GM19193 (cell line): Measurements from ENCODE around the gene STK10.

ENCODE experiments used
- POLR2A ChIP-seq: IDR thresholded peaks from 4 replicates; pipeline ENCODE4 v1.6.1; 2011; ENCODE audit not compliant: insufficient read depth, insufficient read length; ENCODE audit errors: extremely low read depth

Gene STK10

DNA sequence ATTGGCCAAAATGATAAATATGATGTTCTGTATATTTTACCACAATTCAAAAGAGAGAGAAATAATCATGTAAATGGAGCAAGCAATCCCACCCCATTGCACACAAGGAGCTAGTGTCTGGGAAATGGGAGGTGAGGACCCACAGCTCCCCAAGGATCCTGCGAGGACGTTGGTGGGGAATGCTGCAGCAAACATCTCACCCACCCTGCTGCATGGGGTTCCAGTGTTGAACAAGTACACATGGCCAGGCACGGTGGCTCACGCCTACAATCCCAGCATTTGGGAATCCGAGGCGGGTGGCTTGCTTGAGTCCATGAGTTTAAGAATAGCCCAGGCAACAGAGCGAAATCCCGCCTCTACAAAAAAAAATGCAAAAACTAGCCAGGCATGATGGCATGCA lies 29.0 kb downstream of the STK10 start:
- no peak for TF ChIP-seq POLR2A

- TF ChIP-seq POLR2A = no peak
These were observed 31.5 kb downstream of the STK10 start for GRCh38 chr5:172156541-172156994.

- no peak for TF ChIP-seq POLR2A
These were observed 34.3 kb downstream of the STK10 start for GRCh38 chr5:172153695-172154094.

GRCh38 chr5:172151661-172152210 lies 36.3 kb downstream of the STK10 start:
- TF ChIP-seq POLR2A = no peak

GRCh38 chr5:172150514-172151425 lies 37.3 kb downstream of the STK10 start:
- TF ChIP-seq POLR2A = no peak

DNA sequence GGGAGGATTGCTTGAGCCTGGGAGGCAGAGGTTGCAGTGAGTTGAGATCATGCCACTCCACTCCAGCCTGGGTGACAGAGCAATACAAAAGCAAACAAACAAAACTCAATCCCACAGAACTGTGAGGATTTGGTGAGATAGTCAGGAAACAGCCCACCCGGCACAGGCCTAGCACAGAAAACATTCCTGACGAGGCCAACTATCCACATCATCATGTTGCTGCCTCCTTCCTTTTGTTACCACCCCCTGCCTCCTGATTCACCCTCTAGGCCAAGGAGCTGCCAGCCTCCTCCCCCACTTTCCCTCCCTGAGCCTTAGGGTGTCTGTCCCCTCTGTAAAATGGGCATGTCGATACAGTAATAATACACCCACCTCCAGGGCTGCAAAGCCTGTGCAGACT lies 39.0 kb downstream of the STK10 start:
- TF ChIP-seq POLR2A = no peak

GRCh38 chr5:172148381-172148780 lies 39.6 kb downstream of the STK10 start:
- no peak for TF ChIP-seq POLR2A

DNA sequence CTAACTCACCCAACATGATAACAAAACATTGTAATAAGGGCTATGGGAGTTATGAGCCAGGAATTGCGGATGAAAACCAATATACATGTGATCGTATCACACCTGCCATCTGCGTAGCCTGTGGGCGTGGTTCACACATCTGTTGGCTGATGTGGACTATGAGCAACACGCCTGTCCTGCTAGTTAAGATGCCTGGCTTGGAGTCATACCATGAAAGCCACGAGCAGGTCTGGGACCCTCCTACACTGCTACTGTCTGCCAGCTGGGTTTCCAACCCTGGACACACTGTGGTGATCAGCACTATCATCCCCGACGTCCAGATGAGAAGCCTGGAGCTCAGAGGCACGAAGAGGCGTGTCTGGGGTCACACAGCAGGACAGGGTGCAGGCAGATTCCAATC lies 40.2 kb downstream of the STK10 start:
- no peak for TF ChIP-seq POLR2A

- no peak for TF ChIP-seq POLR2A
These were observed 41.3 kb downstream of the STK10 start for GRCh38 chr5:172146748-172147092.

- TF ChIP-seq POLR2A = no peak
These were observed 41.9 kb downstream of the STK10 start for GRCh38 chr5:172145870-172146747.

DNA sequence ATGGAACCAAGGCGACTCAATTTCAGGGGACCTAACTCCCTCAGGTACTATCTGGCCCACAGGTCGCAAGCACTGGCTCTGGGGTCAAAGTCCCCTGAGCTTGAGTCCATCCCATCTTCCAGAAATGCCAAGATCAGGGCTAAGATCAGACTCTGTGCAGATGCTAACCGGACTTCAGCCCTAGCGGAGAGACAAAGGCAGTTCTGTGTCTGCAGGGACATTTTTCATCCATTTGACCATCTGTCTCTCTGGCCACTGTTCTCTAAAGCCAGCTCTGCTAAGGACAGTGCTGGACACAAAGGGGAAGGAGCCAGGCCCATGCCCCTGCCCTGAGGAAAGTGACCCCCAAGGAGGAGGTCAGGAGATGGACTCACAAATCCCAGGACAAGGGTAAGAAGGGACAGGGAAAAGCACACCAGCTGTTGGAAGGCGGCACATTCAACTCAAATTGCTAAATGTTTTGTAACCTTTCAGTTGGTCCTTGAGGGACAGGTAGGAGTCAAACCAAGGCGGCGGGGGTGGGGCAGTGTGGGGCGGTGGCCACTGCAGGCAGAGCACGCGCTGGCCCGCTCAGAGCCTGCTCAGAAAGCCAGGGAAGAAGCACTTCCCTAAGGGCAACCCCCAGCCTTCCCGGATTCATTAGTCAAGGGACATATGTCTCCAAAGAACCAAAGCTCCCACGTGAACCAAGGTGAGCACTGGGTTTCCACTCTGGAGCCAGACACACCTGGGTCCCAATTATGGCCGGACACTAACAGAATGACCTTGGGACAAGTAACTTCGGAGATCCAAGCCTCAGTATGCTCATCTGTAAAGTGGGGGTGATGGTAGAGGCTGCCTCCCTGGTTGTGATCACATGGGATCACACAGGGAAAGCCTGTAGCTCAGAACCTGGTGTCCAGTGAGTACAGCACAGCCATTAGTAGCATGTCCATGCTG lies 42.8 kb downstream of the STK10 start:
- no peak for TF ChIP-seq POLR2A

GRCh38 chr5:172144291-172144815 lies 43.7 kb downstream of the STK10 start:
- no peak for TF ChIP-seq POLR2A

GRCh38 chr5:172143875-172144274 lies 44.1 kb downstream of the STK10 start:
- TF ChIP-seq POLR2A = no peak

DNA sequence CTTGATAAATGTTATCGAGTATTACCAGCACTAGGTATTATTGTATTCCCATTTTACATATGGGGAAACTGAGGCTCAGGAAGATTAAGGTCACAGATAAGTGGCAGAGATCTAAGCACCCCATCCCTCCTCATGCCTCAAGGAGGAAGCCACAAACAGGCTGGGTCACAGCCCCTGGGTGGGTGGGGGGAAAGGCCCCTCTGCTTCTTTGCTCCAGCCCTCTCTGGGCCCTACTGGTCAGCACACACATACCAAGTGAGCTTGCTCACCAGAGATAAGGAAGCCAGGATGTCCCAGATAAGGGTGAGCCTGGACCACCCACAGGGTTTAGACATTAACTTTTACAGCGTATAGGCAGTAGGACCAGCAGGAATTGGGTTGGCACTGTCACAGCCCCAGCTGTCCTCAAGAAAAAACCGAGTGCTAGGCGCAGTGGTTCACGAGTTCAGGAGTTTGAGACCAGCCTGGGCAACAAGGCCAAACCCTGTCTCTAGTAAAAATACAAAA lies 45.3 kb downstream of the STK10 start:
- TF ChIP-seq POLR2A = no peak
